GM23338 (cell line): ENCODE measurements around the gene EZR. TPM values are rescaled to one million over a fixed set of nuclear protein-coding genes. Genes with fewer than 3 reads are reported as not detected.

Experiments used
- ATAC-seq: fragments of 200-7000 bp; cut with Tn5 transposase; 3 replicates; pipeline ENCODE4 v1.9.1; 2020
- DNase-seq: peaks from one replicate; pipeline ENCODE4 v3.0.0-alpha.2; 2015; ENCODE audit warnings: low spot score
- H2AFZ ChIP-seq: fragments of 200-600 bp; sonication (generic); 2 replicates; pipeline ENCODE4 v1.8.0; 2016; ENCODE audit warnings: antibody characterized with exemption, mild to moderate bottlenecking, moderate library complexity
- H3F3A ChIP-seq: fragments of 200-600 bp; sonication (generic); replicated peaks from 2 replicates; pipeline ENCODE4 v1.8.0; 2017; ENCODE audit warnings: antibody characterized with exemption, mixed run types, low read depth
- H3K27ac ChIP-seq: fragments of 200-600 bp; sonication (generic); 2 replicates; pipeline ENCODE4 v1.6.1; 2016; ENCODE audit warnings: low read depth
- H3K27me3 ChIP-seq: fragments of 200-600 bp; sonication (generic); 2 replicates; pipeline ENCODE4 v1.8.0; 2016; ENCODE audit warnings: mild to moderate bottlenecking, mixed run types, moderate library complexity; ENCODE audit not compliant: insufficient read depth
- H3K36me3 ChIP-seq: fragments of 200-600 bp; sonication (generic); 2 replicates; pipeline ENCODE4 v1.8.0; 2016; ENCODE audit warnings: mild to moderate bottlenecking; ENCODE audit not compliant: insufficient read depth
- H3K4me1 ChIP-seq: fragments of 200-600 bp; sonication (generic); 2 replicates; pipeline ENCODE4 v1.8.0; 2016; ENCODE audit warnings: mild to moderate bottlenecking, moderate library complexity; ENCODE audit not compliant: insufficient read depth
- H3K4me2 ChIP-seq: fragments of 200-600 bp; sonication (generic); 2 replicates; pipeline ENCODE4 v1.7.1; 2017; ENCODE audit warnings: mixed run types
- H3K4me3 ChIP-seq: fragments of 200-600 bp; sonication (generic); 2 replicates; pipeline ENCODE4 v1.6.1; 2016; ENCODE audit warnings: mixed run types
- H3K79me2 ChIP-seq: fragments of 200-600 bp; sonication (generic); replicated peaks from 2 replicates; pipeline ENCODE4 v1.8.0; 2017; ENCODE audit warnings: mild to moderate bottlenecking; ENCODE audit not compliant: insufficient read depth
- H3K9me2 ChIP-seq: fragments of 200-600 bp; sonication (generic); 2 replicates; pipeline ENCODE4 v1.8.0; 2017; ENCODE audit not compliant: insufficient read depth
- H4K20me1 ChIP-seq: fragments of 200-600 bp; sonication (generic); replicated peaks from 2 replicates; pipeline ENCODE4 v1.8.0; 2017; ENCODE audit warnings: mild to moderate bottlenecking; ENCODE audit not compliant: insufficient read depth
- H3K27ac Mint-ChIP-seq: 2 replicates; pipeline ENCODE4 v1.8.0; 2020; ENCODE audit warnings: inconsistent platforms, mild to moderate bottlenecking, moderate library complexity, mixed read lengths
- H3K27me3 Mint-ChIP-seq: 3 replicates; pipeline ENCODE4 v1.8.0; 2022; ENCODE audit warnings: low read depth, mild to moderate bottlenecking, moderate library complexity, mixed read lengths, inconsistent platforms; ENCODE audit not compliant: insufficient read depth, poor library complexity
- H3K36me3 Mint-ChIP-seq: 3 replicates; pipeline ENCODE4 v1.8.0; 2021; ENCODE audit warnings: low read depth, mild to moderate bottlenecking, inconsistent platforms, moderate library complexity, mixed read lengths
- H3K4me1 Mint-ChIP-seq: 3 replicates; pipeline ENCODE4 v1.8.0; 2020; ENCODE audit warnings: mild to moderate bottlenecking, inconsistent platforms, mixed read lengths
- H3K4me3 Mint-ChIP-seq: 3 replicates; pipeline ENCODE4 v1.8.0; 2021; ENCODE audit warnings: moderate library complexity, mild to moderate bottlenecking, inconsistent platforms, mixed read lengths
- H3K9me3 Mint-ChIP-seq: 3 replicates; pipeline ENCODE4 v1.8.0; 2020; ENCODE audit warnings: moderate library complexity, mild to moderate bottlenecking, inconsistent platforms, mixed read lengths
- CREB1 ChIP-seq: fragments of 250-450 bp; sonication (Bioruptor Pico); IDR thresholded peaks from 2 replicates; pipeline ENCODE4 v1.5.0; 2020; ENCODE audit warnings: low read depth, mild to moderate bottlenecking, moderate library complexity
- EZH2 ChIP-seq: fragments of 200-600 bp; sonication (generic); IDR thresholded peaks from one replicate; pipeline ENCODE4 v1.8.0; 2017; ENCODE audit warnings: antibody characterized with exemption, mild to moderate bottlenecking, low read depth; ENCODE audit not compliant: unreplicated experiment
- EZH2phosphoT487 ChIP-seq: fragments of 200-600 bp; sonication (generic); IDR thresholded peaks from one replicate; pipeline ENCODE4 v1.8.1; 2018; ENCODE audit warnings: antibody characterized with exemption; ENCODE audit not compliant: unreplicated experiment
- JUNB ChIP-seq: IDR thresholded peaks from one replicate; pipeline ENCODE4 v1.6.1; 2016; ENCODE audit warnings: antibody characterized with exemption; ENCODE audit not compliant: unreplicated experiment
- NANOG ChIP-seq: IDR thresholded peaks from 2 replicates; pipeline ENCODE4 v1.6.1; 2016; ENCODE audit warnings: antibody characterized with exemption, borderline replicate concordance
- POLR2AphosphoS5 ChIP-seq: IDR thresholded peaks from 2 replicates; pipeline ENCODE4 v1.6.1; 2016; ENCODE audit warnings: antibody characterized with exemption, low read depth
- REST ChIP-seq: IDR thresholded peaks from one replicate; pipeline ENCODE4 v1.6.1; 2018; ENCODE audit warnings: antibody characterized with exemption; ENCODE audit not compliant: unreplicated experiment
- STAT1 ChIP-seq: IDR thresholded peaks from one replicate; pipeline ENCODE4 v1.6.1; 2016; ENCODE audit warnings: antibody characterized with exemption; ENCODE audit not compliant: unreplicated experiment
- ZNF114 ChIP-seq: fragments of 250-450 bp; sonication (Bioruptor Pico); IDR thresholded peaks from 2 replicates; pipeline ENCODE4 v1.5.0; 2020; ENCODE audit warnings: mild to moderate bottlenecking, moderate library complexity
- ZNF462 ChIP-seq: fragments of 250-450 bp; sonication (Bioruptor Pico); IDR thresholded peaks from 2 replicates; pipeline ENCODE4 v1.5.0; 2020; ENCODE audit warnings: mild to moderate bottlenecking, moderate library complexity
- polyA plus RNA-seq: library from polyadenylated mRNA; unstranded; fragments of >200 nt; fragmentation: Nextera tagmentation; extraction: Ambion mirVana; gene quantifications from 2 replicates; pipeline ENCODE4 v1.2.1, GENCODE V29; 2016
- total RNA-seq: library from RNA; depleted of rRNA; stranded (reverse); fragments of >200 nt; shearing (Covaris generic); gene quantifications from 2 replicates; pipeline ENCODE4 v1.2.3, GENCODE V29; 2014
- TF ChIP-seq, protein P1 (sequence below), 2 experiments: fragments of 200-600 bp in 1 of 2; sonication (generic) in 1 of 2; conservative IDR thresholded peaks; 2 replicates each; pipeline versions ENCODE4 v1.5.1 to v1.6.1; 2016 to 2017; ENCODE audit warnings: antibody characterized with exemption in 2 of 2, low read depth in 2 of 2, mild to moderate bottlenecking in 2 of 2, moderate library complexity in 1 of 2
- TF ChIP-seq, protein P2 (sequence below): IDR thresholded peaks from 2 replicates; pipeline ENCODE4 v1.6.1; 2016; ENCODE audit warnings: antibody characterized with exemption

The EZR gene
- total and polyA plus RNA-seq, 2 experiments from 2014 or later, result 199 to 208 TPM

GRCh38 chr6:158854214-158855101, 35.3 kb upstream of the EZR start:
- H3K27me3 ChIP-seq, result no peaks in the 10 kb centered on the region
- H3K36me3 ChIP-seq, result no peaks in the 10 kb centered on the region
- H3F3A ChIP-seq, result peaks cover 14% of the 10 kb centered on the region
- H3K36me3 Mint-ChIP-seq, result no peaks in the 10 kb centered on the region
- no peaks in the 10 kb centered on the region for H3K9me2 ChIP-seq
- H3K4me3 ChIP-seq, result peak overlapping the region; percentile 23; the same call in 1 of the 2 replicates
- DNase-seq (peak; percentile 72), ATAC-seq (peak; percentile 18)
- peaks cover 40% of the 10 kb centered on the region for H3K4me1 ChIP-seq
- peak; percentile 66; the same call in 1 of the 2 replicates for TF ChIP-seq ZNF114 (CRISPR knock-in tag)
- TF ChIP-seq EZH2, result no peak
- no peak for TF ChIP-seq JUNB
- TF ChIP-seq STAT1, result no peak
- TF ChIP-seq NANOG, result no peak
- 0 out of 2 replicates have a peak, but pooled peaks have one; percentile 40 for TF ChIP-seq ZNF462 (CRISPR knock-in tag)
- TF ChIP-seq, protein P1, sequence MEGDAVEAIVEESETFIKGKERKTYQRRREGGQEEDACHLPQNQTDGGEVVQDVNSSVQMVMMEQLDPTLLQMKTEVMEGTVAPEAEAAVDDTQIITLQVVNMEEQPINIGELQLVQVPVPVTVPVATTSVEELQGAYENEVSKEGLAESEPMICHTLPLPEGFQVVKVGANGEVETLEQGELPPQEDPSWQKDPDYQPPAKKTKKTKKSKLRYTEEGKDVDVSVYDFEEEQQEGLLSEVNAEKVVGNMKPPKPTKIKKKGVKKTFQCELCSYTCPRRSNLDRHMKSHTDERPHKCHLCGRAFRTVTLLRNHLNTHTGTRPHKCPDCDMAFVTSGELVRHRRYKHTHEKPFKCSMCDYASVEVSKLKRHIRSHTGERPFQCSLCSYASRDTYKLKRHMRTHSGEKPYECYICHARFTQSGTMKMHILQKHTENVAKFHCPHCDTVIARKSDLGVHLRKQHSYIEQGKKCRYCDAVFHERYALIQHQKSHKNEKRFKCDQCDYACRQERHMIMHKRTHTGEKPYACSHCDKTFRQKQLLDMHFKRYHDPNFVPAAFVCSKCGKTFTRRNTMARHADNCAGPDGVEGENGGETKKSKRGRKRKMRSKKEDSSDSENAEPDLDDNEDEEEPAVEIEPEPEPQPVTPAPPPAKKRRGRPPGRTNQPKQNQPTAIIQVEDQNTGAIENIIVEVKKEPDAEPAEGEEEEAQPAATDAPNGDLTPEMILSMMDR (conservative IDR thresholded peaks at IDR 0.05; ENCODE audit: low read depth in 2 of 2), result no peak
- no peak for TF ChIP-seq POLR2AphosphoS5
- no peak; the same call in 1 of the 2 replicates for TF ChIP-seq CREB1 (CRISPR knock-in tag)
- TF ChIP-seq EZH2phosphoT487, result no peak
- no peak for TF ChIP-seq REST
- TF ChIP-seq, protein P2, sequence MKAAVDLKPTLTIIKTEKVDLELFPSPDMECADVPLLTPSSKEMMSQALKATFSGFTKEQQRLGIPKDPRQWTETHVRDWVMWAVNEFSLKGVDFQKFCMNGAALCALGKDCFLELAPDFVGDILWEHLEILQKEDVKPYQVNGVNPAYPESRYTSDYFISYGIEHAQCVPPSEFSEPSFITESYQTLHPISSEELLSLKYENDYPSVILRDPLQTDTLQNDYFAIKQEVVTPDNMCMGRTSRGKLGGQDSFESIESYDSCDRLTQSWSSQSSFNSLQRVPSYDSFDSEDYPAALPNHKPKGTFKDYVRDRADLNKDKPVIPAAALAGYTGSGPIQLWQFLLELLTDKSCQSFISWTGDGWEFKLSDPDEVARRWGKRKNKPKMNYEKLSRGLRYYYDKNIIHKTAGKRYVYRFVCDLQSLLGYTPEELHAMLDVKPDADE, result peak; percentile 38; the same call in 1 of the 2 replicates
- H3K27ac Mint-ChIP-seq, result no peak overlapping the region; the same call in 1 of the 2 replicates
- H3K4me3 Mint-ChIP-seq, result peak overlapping the region; percentile 7; the same call in 1 of the 3 replicates
- peaks cover 23% of the 10 kb centered on the region for H3K4me1 Mint-ChIP-seq
- peak overlapping the region; percentile 64 for H3K4me2 ChIP-seq
- no peaks in the 10 kb centered on the region; the same call in 2 of the 3 replicates for H3K9me3 Mint-ChIP-seq
- H3K27me3 Mint-ChIP-seq, result peaks cover 10% of the 10 kb centered on the region
- no peaks in the 10 kb centered on the region for H4K20me1 ChIP-seq
- H3K79me2 ChIP-seq, result no peaks in the 10 kb centered on the region
- H2AFZ ChIP-seq, result no peak overlapping the region
- H3K27ac ChIP-seq, result peak overlapping the region; percentile 100
